RWPE2 (cell line): ENCODE measurements around the gene SSTR1.

Source experiments
- ATAC-seq: fragments of 200-7000 bp; cut with Tn5 transposase; 3 replicates; pipeline ENCODE4 v1.9.1; 2021; ENCODE audit warnings: low read depth
- DNase-seq: peaks from one replicate; pipeline ENCODE4 v3.0.0-alpha.2; 2020; ENCODE audit warnings: low spot score
- H3K27ac ChIP-seq: fragments of 450-650 bp; 2 replicates; pipeline ENCODE4 v1.5.1; 2017; ENCODE audit warnings: mild to moderate bottlenecking; ENCODE audit not compliant: poor library complexity, severe bottlenecking
- H3K27me3 ChIP-seq: fragments of 250-450 bp; sonication (Bioruptor Pico); 2 replicates; pipeline ENCODE4 v1.5.1; 2021; ENCODE audit warnings: mild to moderate bottlenecking, moderate library complexity; ENCODE audit not compliant: insufficient read depth, poor library complexity, severe bottlenecking
- H3K36me3 ChIP-seq: fragments of 250-450 bp; sonication (Bioruptor Pico); 2 replicates; pipeline ENCODE4 v1.5.1; 2020; ENCODE audit warnings: low read depth, mild to moderate bottlenecking, moderate library complexity
- H3K4me1 ChIP-seq: fragments of 250-450 bp; sonication (Bioruptor Pico); 2 replicates; pipeline ENCODE4 v1.5.1; 2021; ENCODE audit warnings: mild to moderate bottlenecking, moderate library complexity; ENCODE audit not compliant: insufficient read depth, poor library complexity, severe bottlenecking
- H3K4me3 ChIP-seq: fragments of 250-450 bp; sonication (Bioruptor Pico); 2 replicates; pipeline ENCODE4 v1.5.1; 2021; ENCODE audit warnings: mild to moderate bottlenecking, moderate library complexity; ENCODE audit not compliant: severe bottlenecking
- H3K9me3 ChIP-seq: fragments of 250-450 bp; sonication (Bioruptor Pico); 2 replicates; pipeline ENCODE4 v1.5.1; 2021; ENCODE audit warnings: mild to moderate bottlenecking, moderate library complexity; ENCODE audit not compliant: severe bottlenecking
- TF ChIP-seq, protein P1 (sequence below): fragments of 450-650 bp; IDR thresholded peaks from one replicate; pipeline ENCODE4 v1.5.1; 2017; ENCODE audit warnings: mild to moderate bottlenecking, moderate library complexity; ENCODE audit not compliant: poor library complexity, severe bottlenecking

The SSTR1 gene

DNA sequence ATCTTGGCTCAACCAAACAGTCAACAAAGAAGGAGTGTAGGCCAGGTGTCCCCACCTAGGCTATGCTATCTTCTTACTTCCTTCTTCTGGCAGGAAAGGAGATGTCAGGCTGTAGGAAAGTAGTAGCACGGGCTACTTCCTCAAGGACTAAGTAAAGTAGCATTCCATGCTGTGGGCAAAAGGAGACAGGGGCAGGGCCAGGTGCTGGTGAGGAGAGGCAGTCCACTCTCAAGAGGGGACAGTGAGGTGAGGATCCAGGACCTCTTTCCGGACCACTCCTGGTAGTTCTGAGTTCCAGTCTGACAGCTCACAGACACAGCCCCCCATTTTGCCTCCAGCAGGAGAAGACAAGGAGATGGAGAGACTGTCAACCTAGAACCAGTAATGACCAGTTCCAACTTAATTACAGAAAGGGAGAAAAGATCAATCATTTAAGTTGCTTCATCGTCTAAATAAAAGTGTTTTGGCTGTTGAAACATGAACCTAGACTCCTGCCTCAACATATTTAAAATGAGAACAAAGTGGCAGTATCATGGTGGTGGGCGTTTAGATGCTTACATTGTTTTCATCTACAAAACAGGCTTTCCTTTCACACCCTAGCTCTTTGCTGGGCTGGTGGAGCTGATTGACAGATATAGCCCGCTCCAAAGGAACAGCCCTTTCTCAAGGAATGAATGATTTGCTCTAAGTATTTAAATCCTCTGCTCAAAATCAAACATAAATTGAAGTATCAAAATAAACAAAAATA, 5.1 kb upstream of the SSTR1 start:
- peaks cover 11% of the 10 kb centered on the region for H3K27me3 ChIP-seq
- peaks cover 20% of the 10 kb centered on the region for H3K4me1 ChIP-seq
- ATAC-seq (no peak), DNase-seq (no peak)
- no peak overlapping the region for H3K27ac ChIP-seq
- H3K36me3 ChIP-seq, result no peaks in the 10 kb centered on the region
- H3K4me3 ChIP-seq, result no peak overlapping the region
- TF ChIP-seq, protein P1, sequence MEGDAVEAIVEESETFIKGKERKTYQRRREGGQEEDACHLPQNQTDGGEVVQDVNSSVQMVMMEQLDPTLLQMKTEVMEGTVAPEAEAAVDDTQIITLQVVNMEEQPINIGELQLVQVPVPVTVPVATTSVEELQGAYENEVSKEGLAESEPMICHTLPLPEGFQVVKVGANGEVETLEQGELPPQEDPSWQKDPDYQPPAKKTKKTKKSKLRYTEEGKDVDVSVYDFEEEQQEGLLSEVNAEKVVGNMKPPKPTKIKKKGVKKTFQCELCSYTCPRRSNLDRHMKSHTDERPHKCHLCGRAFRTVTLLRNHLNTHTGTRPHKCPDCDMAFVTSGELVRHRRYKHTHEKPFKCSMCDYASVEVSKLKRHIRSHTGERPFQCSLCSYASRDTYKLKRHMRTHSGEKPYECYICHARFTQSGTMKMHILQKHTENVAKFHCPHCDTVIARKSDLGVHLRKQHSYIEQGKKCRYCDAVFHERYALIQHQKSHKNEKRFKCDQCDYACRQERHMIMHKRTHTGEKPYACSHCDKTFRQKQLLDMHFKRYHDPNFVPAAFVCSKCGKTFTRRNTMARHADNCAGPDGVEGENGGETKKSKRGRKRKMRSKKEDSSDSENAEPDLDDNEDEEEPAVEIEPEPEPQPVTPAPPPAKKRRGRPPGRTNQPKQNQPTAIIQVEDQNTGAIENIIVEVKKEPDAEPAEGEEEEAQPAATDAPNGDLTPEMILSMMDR, result no peak
- no peaks in the 10 kb centered on the region for H3K9me3 ChIP-seq

DNA sequence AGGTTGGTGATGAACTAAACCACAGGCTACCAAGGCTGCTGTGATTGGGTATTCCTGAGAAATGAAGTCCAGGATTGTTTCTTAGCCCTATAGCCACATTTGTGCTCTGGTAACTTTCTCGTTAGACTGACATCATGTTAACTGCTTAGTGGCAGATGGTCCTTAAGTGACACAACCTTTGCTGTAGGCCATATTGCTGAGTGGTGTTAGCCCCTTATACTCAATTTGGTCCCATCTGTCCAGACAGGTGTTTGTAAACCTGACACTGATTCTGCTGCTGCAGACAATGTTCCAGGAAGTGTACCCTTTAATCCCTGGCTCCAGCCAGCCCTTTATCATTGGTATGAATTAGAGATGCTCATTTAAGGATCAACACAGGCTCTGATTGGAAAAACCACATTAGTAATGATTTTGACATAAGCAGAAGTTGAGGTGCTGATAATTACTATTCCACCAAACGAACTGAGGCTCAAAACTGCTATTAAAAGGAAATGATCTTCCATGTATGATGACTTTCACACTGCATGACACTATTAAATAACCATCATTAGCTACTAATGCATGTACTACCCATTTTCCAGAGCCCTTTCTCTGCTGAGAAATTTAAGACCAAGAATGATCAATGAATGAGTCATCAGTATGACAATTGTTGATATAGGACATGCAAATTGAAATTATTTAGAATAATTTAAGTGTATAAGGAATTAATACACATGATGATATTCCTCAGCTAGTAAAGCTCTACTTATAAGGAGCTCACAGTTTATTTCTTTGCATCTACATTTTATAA, 3.6 kb upstream of the SSTR1 start:
- H3K36me3 ChIP-seq, result no peaks in the 10 kb centered on the region
- TF ChIP-seq, protein P1, result no peak
- no peak overlapping the region for H3K4me3 ChIP-seq
- H3K9me3 ChIP-seq, result no peaks in the 10 kb centered on the region
- ATAC-seq (no peak), DNase-seq (no peak)
- peaks cover 26% of the 10 kb centered on the region for H3K27me3 ChIP-seq
- H3K4me1 ChIP-seq, result peaks cover 20% of the 10 kb centered on the region
- H3K27ac ChIP-seq, result no peak overlapping the region

DNA sequence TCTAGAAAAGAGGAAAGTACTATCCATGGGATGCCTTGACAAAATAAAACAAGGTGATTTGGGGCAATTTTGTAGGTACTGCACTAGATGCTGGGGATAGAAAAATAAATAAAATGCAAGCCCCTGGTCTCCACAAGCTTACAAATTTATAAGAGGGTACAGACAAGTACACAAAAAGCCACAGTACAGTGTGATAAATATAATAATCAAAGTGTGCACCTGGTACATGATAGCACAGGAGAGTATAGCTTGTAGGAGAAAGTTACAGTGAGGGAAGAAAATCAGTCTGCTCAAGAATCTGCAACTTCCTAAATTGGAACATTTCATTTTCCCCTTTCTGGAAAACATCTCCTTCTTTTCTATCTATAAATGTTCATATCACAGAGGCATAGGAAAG, 3.0 kb upstream of the SSTR1 start:
- no peak for ATAC-seq
- H3K4me3 ChIP-seq, result no peak overlapping the region
- TF ChIP-seq, protein P1, result no peak
- DNase-seq, result no peak
- H3K27ac ChIP-seq, result no peak overlapping the region
- no peaks in the 10 kb centered on the region for H3K9me3 ChIP-seq
- H3K36me3 ChIP-seq, result no peaks in the 10 kb centered on the region
- H3K27me3 ChIP-seq, result peaks cover 32% of the 10 kb centered on the region
- H3K4me1 ChIP-seq, result peaks cover 15% of the 10 kb centered on the region

DNA sequence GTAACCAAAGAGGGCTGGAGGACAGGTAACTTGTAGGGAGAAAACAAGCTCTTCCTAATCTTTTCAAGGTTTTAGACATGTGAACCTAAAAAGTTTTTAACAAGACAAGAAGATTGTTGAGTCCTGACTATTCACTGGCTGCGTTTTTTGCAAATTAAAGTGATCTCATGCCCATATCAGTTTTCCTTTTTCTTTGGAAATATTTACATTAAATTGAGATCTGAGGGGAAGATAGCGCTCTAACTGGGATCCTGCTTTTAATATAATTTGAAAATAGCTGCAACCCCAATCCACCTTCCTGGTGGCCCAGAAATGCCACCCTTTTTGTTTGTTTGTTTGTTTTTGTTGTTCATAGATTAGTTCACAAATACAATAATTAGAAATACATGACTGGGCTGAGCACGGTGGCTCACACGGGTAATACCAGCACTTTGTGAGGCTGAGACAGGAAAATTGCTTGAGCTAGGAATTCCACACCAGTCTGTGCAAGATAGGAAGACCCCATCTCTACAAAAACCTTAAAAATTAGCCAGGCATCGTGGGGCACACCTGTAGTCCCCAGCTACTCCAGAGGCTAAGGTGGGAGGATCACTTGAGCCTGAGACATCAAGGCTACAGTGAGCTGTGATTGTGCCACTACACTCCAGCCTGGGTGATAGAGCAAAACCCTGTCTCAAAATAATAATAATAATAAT, 2.4 kb upstream of the SSTR1 start:
- TF ChIP-seq, protein P1, result no peak
- no peaks in the 10 kb centered on the region for H3K9me3 ChIP-seq
- no peak overlapping the region for H3K4me3 ChIP-seq
- H3K36me3 ChIP-seq, result no peaks in the 10 kb centered on the region
- H3K27me3 ChIP-seq, result peaks cover 38% of the 10 kb centered on the region
- ATAC-seq (no peak), DNase-seq (no peak)
- peaks cover 9% of the 10 kb centered on the region for H3K4me1 ChIP-seq
- no peak overlapping the region for H3K27ac ChIP-seq
